ENCODE results near the gene NDUFB10. TPM values are rescaled to one million over a fixed set of nuclear protein-coding genes. Genes with fewer than 3 reads are reported as not detected.
"Not testable (repeated sequence)": the region's sequence is repeated elsewhere in the genome, so short reads cannot be mapped to it uniquely, and the experiment has no call there.

Gene NDUFB10
- total and polyA plus RNA-seq, 2 donors from 2014 or later, result 123 to 432 TPM

- Histone ChIP-seq H3K9me3 (ENCODE audit: control insufficient read depth in 2 of 3, insufficient read depth in 1 of 3, low read length in 3 of 3) (no peaks in the 10 kb centered on the region), H3K27me3 (ENCODE audit: control insufficient read depth, insufficient read depth, low read length) (no peaks in the 10 kb centered on the region), H3K27ac (ENCODE audit: low read depth in 2 of 2, low read length in 2 of 2) (no peak overlapping the region), H3K4me1 (ENCODE audit: control insufficient read depth in 2 of 3, insufficient read depth in 2 of 3, low read depth in 1 of 3, low read length in 3 of 3) (peaks cover 0 to 3% (median 0%) of the 10 kb centered on the region in 3 donors), H3K9ac (ENCODE audit: low read length in 3 of 3) (no peak overlapping the region), H3K36me3 (ENCODE audit: control insufficient read depth in 2 of 3, insufficient read depth in 3 of 3, low read length in 3 of 3) (peaks cover 0 to 9% (median 6%) of the 10 kb centered on the region in 3 donors), H3K4me3 (ENCODE audit: low read length in 3 of 3) (no peak overlapping the region)
- DNase-seq (no peak), FAIRE-seq (no peak)
- no peak for TF ChIP-seq CTCF (IDR thresholded peaks at IDR 0.05; ENCODE audit: borderline replicate concordance, extremely low read depth, insufficient read depth)
- intact Hi-C loops (cut with DNase I), result no loop called here
These were observed 22.3 kb upstream of the NDUFB10 start for GRCh38 chr16:1936945-1937479.

- no peak for TF ChIP-seq CTCF (IDR thresholded peaks at IDR 0.05; ENCODE audit: borderline replicate concordance, extremely low read depth, insufficient read depth)
- H3K4me3 ChIP-seq (ENCODE audit: low read length in 3 of 3), result no peak overlapping the region
- no peaks in the 10 kb centered on the region for H3K27me3 ChIP-seq (ENCODE audit: control insufficient read depth, insufficient read depth, low read length)
- no peak for FAIRE-seq
- peaks cover 0 to 9% (median 6%) of the 10 kb centered on the region in 3 donors for H3K36me3 ChIP-seq (ENCODE audit: control insufficient read depth in 2 of 3, insufficient read depth in 3 of 3, low read length in 3 of 3)
- no peaks in the 10 kb centered on the region for H3K9me3 ChIP-seq (ENCODE audit: control insufficient read depth in 2 of 3, insufficient read depth in 1 of 3, low read length in 3 of 3)
- peaks cover 0 to 10% (median 0%) of the 10 kb centered on the region in 3 donors for H3K4me1 ChIP-seq (ENCODE audit: control insufficient read depth in 2 of 3, insufficient read depth in 2 of 3, low read depth in 1 of 3, low read length in 3 of 3)
- intact Hi-C loops (cut with DNase I), result no loop called here
- no peak for DNase-seq
- no peak overlapping the region for H3K27ac ChIP-seq (ENCODE audit: low read depth in 2 of 2, low read length in 2 of 2)
- no peak overlapping the region for H3K9ac ChIP-seq (ENCODE audit: low read length in 3 of 3)
These were observed 21.0 kb upstream of the NDUFB10 start for GRCh38 chr16:1938316-1938715.

- Histone ChIP-seq H3K4me1 (ENCODE audit: control insufficient read depth in 2 of 3, insufficient read depth in 2 of 3, low read depth in 1 of 3, low read length in 3 of 3) (peaks cover 0 to 10% (median 0%) of the 10 kb centered on the region in 3 donors), H3K27me3 (ENCODE audit: control insufficient read depth, insufficient read depth, low read length) (no peaks in the 10 kb centered on the region)
- no peak for FAIRE-seq
These were observed 20.4 kb upstream of the NDUFB10 start for GRCh38 chr16:1938910-1939309.

GRCh38 chr16:1939833-1940232 is 19.5 kb upstream of the NDUFB10 start:
- H3K4me3 ChIP-seq (ENCODE audit: low read length in 3 of 3); H3K27ac ChIP-seq (ENCODE audit: low read depth in 2 of 2, low read length in 2 of 2); H3K9ac ChIP-seq (ENCODE audit: low read length in 3 of 3); H3K27me3 ChIP-seq (ENCODE audit: control insufficient read depth, insufficient read depth, low read length); H3K9me3 ChIP-seq (ENCODE audit: control insufficient read depth in 2 of 3, insufficient read depth in 1 of 3, low read length in 3 of 3); FAIRE-seq; H3K36me3 ChIP-seq (ENCODE audit: control insufficient read depth in 2 of 3, insufficient read depth in 3 of 3, low read length in 3 of 3); DNase-seq; intact Hi-C loops (cut with DNase I): not testable (repeated sequence)
- H3K4me1 ChIP-seq (ENCODE audit: control insufficient read depth in 2 of 3, insufficient read depth in 2 of 3, low read depth in 1 of 3, low read length in 3 of 3), result peaks cover 0 to 10% (median 0%) of the 10 kb centered on the region in 3 donors

More at GRCh38 chr16:1938910-1939309, 20.4 kb upstream of the NDUFB10 start:
- H3K9me3 ChIP-seq (ENCODE audit: control insufficient read depth in 2 of 3, insufficient read depth in 1 of 3, low read length in 3 of 3), result no peaks in the 10 kb centered on the region
- H3K27ac ChIP-seq (ENCODE audit: low read depth in 2 of 2, low read length in 2 of 2), result no peak overlapping the region
- no peak overlapping the region for H3K9ac ChIP-seq (ENCODE audit: low read length in 3 of 3)
- no peak overlapping the region for H3K4me3 ChIP-seq (ENCODE audit: low read length in 3 of 3)
- H3K36me3 ChIP-seq (ENCODE audit: control insufficient read depth in 2 of 3, insufficient read depth in 3 of 3, low read length in 3 of 3), result peaks cover 0 to 9% (median 6%) of the 10 kb centered on the region in 3 donors
- intact Hi-C loops (cut with DNase I), result no loop called here
- no peak for DNase-seq
- no peak for TF ChIP-seq CTCF (IDR thresholded peaks at IDR 0.05; ENCODE audit: borderline replicate concordance, extremely low read depth, insufficient read depth)
